Panc1 (cell line): Measurements from ENCODE around the gene CEBPA. TPM values are rescaled to one million over a fixed set of nuclear protein-coding genes. Genes with fewer than 3 reads are reported as not detected.

ENCODE experiments used
- ATAC-seq: fragments of 200-7000 bp; cut with Tn5 transposase; 2 replicates; pipeline ENCODE4 v1.9.1; 2020; ENCODE audit warnings: mild to moderate bottlenecking, moderate library complexity
- BruUV-seq: library from RNA; stranded (reverse); fragments of 400-500 nt; replicated peaks from 2 replicates; lab custom pipeline; 2021; lab: Mats Ljungman, UMichigan
- CTCF ChIA-PET: fragments of 300-600 bp; sonication (Branson Sonifier 250); formaldehyde crosslinking; loops from one replicate; lab custom pipeline; 2022; ENCODE audit warnings: antibody characterized with exemption; lab: Charles Lee
- POLR2A ChIA-PET: fragments of 300-600 bp; sonication (Branson Sonifier 250); formaldehyde crosslinking; loops from one replicate; lab custom pipeline; 2022; ENCODE audit warnings: antibody characterized with exemption; lab: Charles Lee
- DNase-seq: peaks from one replicate; pipeline ENCODE4 v3.0.0-alpha.2; 2010; ENCODE audit warnings: low read depth, low spot score
- H3K27ac ChIP-seq: 2 replicates; pipeline ENCODE4 v1.5.1; 2011; ENCODE audit warnings: mild to moderate bottlenecking, low read length, inconsistent platforms
- H3K27me3 ChIP-seq: fragments of 200-500 bp; sonication (Bioruptor generic); 2 replicates; pipeline ENCODE4 v1.6.0; 2014; ENCODE audit warnings: low read length, inconsistent platforms; ENCODE audit not compliant: control insufficient read depth, insufficient read depth
- H3K36me3 ChIP-seq: fragments of 200-500 bp; sonication (Bioruptor generic); 2 replicates; pipeline ENCODE4 v1.5.1; 2014; ENCODE audit warnings: inconsistent platforms, mild to moderate bottlenecking, low read length, moderate library complexity; ENCODE audit not compliant: control insufficient read depth, insufficient read depth
- H3K4me1 ChIP-seq: 2 replicates; pipeline ENCODE4 v1.5.1; 2011; ENCODE audit warnings: inconsistent platforms, mild to moderate bottlenecking, low read length, moderate library complexity; ENCODE audit not compliant: control insufficient read depth, insufficient read depth
- H3K4me3 ChIP-seq, 2 experiments: 2 replicates each; pipeline ENCODE4 v1.5.1; 2011 to 2012; ENCODE audit warnings: low read depth in 2 of 2, low read length in 2 of 2, mild to moderate bottlenecking in 2 of 2, inconsistent platforms in 1 of 2, moderate library complexity in 1 of 2
- H3K9me3 ChIP-seq: fragments of 200-500 bp; sonication (Bioruptor generic); 2 replicates; pipeline ENCODE4 v1.5.1; 2014; ENCODE audit warnings: low read depth, mild to moderate bottlenecking, inconsistent platforms, low read length, moderate library complexity; ENCODE audit not compliant: control insufficient read depth, insufficient read depth
- POLR2AphosphoS5 ChIP-seq: IDR thresholded peaks from 2 replicates; pipeline ENCODE4 v1.6.1; 2012; ENCODE audit warnings: mild to moderate bottlenecking, low read depth, low read length, moderate library complexity
- SIN3A ChIP-seq: IDR thresholded peaks from 2 replicates; pipeline ENCODE4 v1.6.1; 2012; ENCODE audit warnings: low read depth, mild to moderate bottlenecking, low read length, moderate library complexity, borderline replicate concordance; ENCODE audit not compliant: insufficient read depth
- TCF7L2 ChIP-seq: IDR thresholded peaks from 2 replicates; pipeline ENCODE4 v1.6.1; 2011; ENCODE audit warnings: mild to moderate bottlenecking, low read depth, low read length, inconsistent platforms
- in situ Hi-C: cut with HindIII; loops from 2 replicates; pipeline ENCODE4 v1.10.0; 2016; ENCODE audit warnings: low sequenced_read_pairs, low pct_unique_long_range_greater_than_20kb
- intact Hi-C: fragments of 100-400 bp; cut with micrococcal nuclease; formaldehyde crosslinking; loops from one replicate; pipeline ENCODE4 v1.10.0; 2022; ENCODE audit not compliant: unreplicated experiment
- total RNA-seq: library from RNA; stranded (reverse); gene quantifications from one replicate; pipeline ENCODE4 v1.2.1, GENCODE V29; 2021; ENCODE audit not compliant: unreplicated experiment
- TF ChIP-seq, protein P1 (sequence below): fragments of 450-650 bp; IDR thresholded peaks from 2 replicates; pipeline ENCODE4 v1.5.1; 2017; ENCODE audit warnings: mild to moderate bottlenecking
- TF ChIP-seq, protein P2 (sequence below), 2 experiments: IDR thresholded peaks; 2 replicates each; pipeline ENCODE4 v1.6.1; 2011 to 2012; ENCODE audit warnings: low read depth in 2 of 2, control low read depth in 1 of 2, low read length in 1 of 2, mild to moderate bottlenecking in 1 of 2, moderate library complexity in 1 of 2; ENCODE audit not compliant: insufficient read depth in 1 of 2

CEBPA gene
- total RNA-seq, 1 experiment from 2014 or later, result 1.6 TPM

GRCh38 chr19:33304760-33305647 lies 2.7 kb upstream of the CEBPA start:
- ATAC-seq, result no peak
- H3K27me3 ChIP-seq, result peaks cover 4% of the 10 kb centered on the region; the same call in 1 of the 2 replicates
- POLR2A ChIA-PET, result no interaction called here
- intact Hi-C loops, result no loop called here
- CTCF ChIA-PET, result no interaction called here
- H3K9me3 ChIP-seq, result no peaks in the 10 kb centered on the region
- H3K27ac ChIP-seq, result no peak overlapping the region
- no peak for DNase-seq
- H3K4me3 ChIP-seq, result no peak overlapping the region
- BruUV-seq, result no TSS peak
- H3K36me3 ChIP-seq, result no peaks in the 10 kb centered on the region; the same call in 1 of the 2 replicates
- TF ChIP-seq, protein P1, sequence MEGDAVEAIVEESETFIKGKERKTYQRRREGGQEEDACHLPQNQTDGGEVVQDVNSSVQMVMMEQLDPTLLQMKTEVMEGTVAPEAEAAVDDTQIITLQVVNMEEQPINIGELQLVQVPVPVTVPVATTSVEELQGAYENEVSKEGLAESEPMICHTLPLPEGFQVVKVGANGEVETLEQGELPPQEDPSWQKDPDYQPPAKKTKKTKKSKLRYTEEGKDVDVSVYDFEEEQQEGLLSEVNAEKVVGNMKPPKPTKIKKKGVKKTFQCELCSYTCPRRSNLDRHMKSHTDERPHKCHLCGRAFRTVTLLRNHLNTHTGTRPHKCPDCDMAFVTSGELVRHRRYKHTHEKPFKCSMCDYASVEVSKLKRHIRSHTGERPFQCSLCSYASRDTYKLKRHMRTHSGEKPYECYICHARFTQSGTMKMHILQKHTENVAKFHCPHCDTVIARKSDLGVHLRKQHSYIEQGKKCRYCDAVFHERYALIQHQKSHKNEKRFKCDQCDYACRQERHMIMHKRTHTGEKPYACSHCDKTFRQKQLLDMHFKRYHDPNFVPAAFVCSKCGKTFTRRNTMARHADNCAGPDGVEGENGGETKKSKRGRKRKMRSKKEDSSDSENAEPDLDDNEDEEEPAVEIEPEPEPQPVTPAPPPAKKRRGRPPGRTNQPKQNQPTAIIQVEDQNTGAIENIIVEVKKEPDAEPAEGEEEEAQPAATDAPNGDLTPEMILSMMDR, result peak; percentile 65
- no peak for TF ChIP-seq SIN3A
- TF ChIP-seq, protein P2, sequence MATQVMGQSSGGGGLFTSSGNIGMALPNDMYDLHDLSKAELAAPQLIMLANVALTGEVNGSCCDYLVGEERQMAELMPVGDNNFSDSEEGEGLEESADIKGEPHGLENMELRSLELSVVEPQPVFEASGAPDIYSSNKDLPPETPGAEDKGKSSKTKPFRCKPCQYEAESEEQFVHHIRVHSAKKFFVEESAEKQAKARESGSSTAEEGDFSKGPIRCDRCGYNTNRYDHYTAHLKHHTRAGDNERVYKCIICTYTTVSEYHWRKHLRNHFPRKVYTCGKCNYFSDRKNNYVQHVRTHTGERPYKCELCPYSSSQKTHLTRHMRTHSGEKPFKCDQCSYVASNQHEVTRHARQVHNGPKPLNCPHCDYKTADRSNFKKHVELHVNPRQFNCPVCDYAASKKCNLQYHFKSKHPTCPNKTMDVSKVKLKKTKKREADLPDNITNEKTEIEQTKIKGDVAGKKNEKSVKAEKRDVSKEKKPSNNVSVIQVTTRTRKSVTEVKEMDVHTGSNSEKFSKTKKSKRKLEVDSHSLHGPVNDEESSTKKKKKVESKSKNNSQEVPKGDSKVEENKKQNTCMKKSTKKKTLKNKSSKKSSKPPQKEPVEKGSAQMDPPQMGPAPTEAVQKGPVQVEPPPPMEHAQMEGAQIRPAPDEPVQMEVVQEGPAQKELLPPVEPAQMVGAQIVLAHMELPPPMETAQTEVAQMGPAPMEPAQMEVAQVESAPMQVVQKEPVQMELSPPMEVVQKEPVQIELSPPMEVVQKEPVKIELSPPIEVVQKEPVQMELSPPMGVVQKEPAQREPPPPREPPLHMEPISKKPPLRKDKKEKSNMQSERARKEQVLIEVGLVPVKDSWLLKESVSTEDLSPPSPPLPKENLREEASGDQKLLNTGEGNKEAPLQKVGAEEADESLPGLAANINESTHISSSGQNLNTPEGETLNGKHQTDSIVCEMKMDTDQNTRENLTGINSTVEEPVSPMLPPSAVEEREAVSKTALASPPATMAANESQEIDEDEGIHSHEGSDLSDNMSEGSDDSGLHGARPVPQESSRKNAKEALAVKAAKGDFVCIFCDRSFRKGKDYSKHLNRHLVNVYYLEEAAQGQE (IDR thresholded peaks at IDR 0.05; ENCODE audit: insufficient read depth in 1 of 2, low read depth in 2 of 2, low read length in 1 of 2), result no peak
- in situ Hi-C loops, result no loop called here
- H3K4me1 ChIP-seq, result peaks cover 16% of the 10 kb centered on the region

DNA sequence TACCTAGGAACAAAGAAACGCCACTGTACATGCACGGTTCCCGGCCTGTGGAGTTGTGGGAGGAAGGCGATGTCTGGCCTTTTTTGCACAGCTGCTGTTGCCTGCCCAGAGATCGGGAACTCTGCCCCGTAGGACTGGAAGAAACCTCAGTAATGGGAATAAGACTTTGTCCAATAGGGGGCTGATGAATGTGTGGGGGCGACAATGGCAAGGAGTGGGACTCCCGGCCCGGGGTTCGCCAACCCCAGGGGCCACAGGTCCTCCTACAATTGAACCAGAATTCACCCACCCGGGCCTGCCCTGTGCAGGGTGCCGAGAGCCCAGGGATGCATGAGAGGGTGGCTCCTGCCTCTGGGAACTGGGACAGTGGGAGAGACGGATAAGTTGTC lies 2.0 kb upstream of the CEBPA start:
- CTCF ChIA-PET, result interaction anchor here (1.0 kb wide), 1 partner anchor 75 kb away, joined by 3 read pairs; no protein-coding TSS in a partner anchor
- no peaks in the 10 kb centered on the region for H3K9me3 ChIP-seq
- no peak overlapping the region for H3K4me3 ChIP-seq
- no TSS peak for BruUV-seq
- peaks cover 5% of the 10 kb centered on the region; the same call in 1 of the 2 replicates for H3K27me3 ChIP-seq
- in situ Hi-C loops (no loop called here), intact Hi-C loops (no loop called here)
- no peak overlapping the region for H3K27ac ChIP-seq
- DNase-seq, result no peak
- H3K4me1 ChIP-seq, result peaks cover 18% of the 10 kb centered on the region
- TF ChIP-seq, protein P2 (IDR thresholded peaks at IDR 0.05; ENCODE audit: insufficient read depth in 1 of 2, low read depth in 2 of 2, low read length in 1 of 2), result no peak
- TF ChIP-seq, protein P1, result no peak
- TF ChIP-seq TCF7L2 (no peak), SIN3A (no peak), POLR2AphosphoS5 (no peak)
- POLR2A ChIA-PET, result interaction anchor here (0.7 kb wide), 1 partner anchor 41 kb away, joined by 5 read pairs; no protein-coding TSS in a partner anchor
- no peaks in the 10 kb centered on the region; the same call in 1 of the 2 replicates for H3K36me3 ChIP-seq
- ATAC-seq, result no peak
